AG09319 (cell line): ENCODE results near the gene DNAJC11.

ENCODE experiments used
- DNase-seq: peaks from one replicate; pipeline ENCODE4 v3.0.0-alpha.2; 2010; ENCODE audit warnings: low read depth; ENCODE audit errors: extremely low read depth
- CTCF ChIP-seq: IDR thresholded peaks from 2 replicates; pipeline ENCODE4 v1.5.1; 2011; ENCODE audit warnings: low read depth, mild to moderate bottlenecking, inconsistent platforms, low read length, moderate library complexity

DNAJC11 gene

DNA sequence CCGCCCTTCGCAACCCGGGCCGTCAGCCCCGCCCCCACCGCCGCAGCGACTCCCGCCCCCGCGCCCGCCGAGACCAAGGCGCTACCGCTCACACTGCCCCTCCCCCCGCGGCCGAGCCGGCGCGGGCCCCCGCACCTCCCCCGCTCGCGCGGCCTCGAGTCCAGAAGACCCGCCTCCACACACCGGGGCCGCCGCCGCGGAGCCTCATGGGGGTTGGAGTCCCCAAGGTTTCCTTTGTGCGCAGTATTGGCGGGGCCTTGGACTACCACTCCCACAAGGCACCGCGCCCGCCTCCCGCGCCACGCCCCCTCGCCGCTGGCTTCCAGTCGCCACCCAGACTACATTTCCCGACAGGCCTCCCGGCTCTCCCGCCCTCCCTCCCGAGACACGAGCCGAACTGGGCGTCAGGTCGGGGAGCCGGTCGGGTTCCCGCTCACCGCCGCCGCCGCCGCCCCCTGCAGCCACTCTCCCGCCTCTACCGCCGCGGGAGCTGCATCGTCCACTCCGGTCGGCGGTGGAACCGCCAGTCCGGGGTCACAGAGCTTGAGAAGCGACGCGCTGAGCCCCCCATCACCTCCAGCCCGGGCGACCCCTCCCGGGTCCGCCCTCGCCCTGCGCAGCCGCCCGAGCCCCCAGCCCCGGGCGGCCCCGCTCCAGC lies 88.1 kb downstream of the DNAJC11 start, which contains the start of gene PHF13:
Gene PHF13 (plus strand): TSS at position 371 of the 658 bp plus-strand sequence. CDS start 336 bp downstream, outside the sequence.
- peak; percentile 98 for DNase-seq
- TF ChIP-seq CTCF = no peak

DNA sequence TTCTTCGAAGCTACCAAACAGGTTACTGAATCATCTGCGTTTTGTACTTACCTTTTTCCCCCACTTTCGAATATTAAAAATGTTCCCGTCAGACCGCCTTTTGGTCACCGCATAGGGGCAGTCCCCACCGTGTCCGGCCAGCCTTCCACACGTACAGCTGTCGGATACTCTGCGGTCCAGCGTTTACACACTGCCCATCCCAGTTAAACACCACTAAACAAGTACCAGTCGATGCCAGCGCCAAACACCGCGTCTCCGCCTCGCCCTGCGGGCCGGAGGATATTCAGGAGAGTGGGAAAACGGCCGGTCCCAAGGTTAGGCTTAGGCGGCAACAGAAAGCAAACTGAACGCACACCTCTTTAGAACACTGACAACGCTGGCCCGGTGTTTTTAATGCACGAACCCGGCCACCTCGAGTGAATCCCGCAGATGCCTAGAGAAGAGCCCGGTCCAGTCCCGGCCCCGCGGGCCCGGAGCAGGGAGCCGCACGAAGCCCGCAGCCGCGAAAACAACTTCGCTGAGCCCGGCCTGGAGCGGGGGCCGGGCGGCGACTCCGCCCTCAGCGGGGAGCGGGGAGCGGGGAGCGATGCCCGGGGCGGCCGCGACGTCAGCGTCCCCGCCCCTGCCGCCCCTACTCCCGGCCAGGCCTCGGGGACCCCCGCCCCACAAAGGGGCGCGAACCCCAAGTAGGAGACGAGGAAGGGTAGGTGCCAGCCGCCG lies 88.8 kb downstream of the DNAJC11 start:
- no peak for TF ChIP-seq CTCF
- no peak for DNase-seq

DNA sequence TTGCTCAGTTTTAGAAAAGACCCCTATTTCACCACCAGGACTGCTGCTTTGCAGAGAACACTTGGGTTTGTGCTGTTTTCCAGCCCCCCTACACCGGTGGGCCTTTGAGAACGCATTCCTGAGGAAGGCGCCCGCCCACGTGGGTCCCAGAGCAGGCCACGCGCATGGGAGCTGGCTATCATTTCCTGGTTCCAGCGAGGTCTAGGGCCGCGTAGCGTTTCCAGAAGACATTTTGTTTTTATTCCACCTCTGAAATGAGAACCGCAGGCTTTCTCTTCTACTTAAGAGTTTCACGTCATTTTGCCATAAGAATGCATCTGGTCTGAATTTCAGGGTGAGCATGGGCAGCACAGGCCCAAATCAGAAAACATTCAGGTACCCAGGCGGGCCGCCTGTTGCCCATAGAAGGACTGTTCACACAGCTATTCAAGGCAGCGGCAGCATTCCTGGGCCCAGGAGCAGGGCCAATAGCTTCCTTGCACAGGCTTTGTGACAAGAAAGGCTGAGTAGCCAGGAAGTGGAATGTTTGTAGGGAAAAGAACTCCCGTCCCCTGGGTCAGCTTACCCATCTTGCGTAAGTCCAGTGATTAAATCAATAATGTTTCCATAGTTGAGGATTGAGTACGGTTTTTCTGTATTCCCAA lies 97.6 kb downstream of the DNAJC11 start:
- TF ChIP-seq CTCF = no peak
- DNase-seq = peak; percentile 79

DNA sequence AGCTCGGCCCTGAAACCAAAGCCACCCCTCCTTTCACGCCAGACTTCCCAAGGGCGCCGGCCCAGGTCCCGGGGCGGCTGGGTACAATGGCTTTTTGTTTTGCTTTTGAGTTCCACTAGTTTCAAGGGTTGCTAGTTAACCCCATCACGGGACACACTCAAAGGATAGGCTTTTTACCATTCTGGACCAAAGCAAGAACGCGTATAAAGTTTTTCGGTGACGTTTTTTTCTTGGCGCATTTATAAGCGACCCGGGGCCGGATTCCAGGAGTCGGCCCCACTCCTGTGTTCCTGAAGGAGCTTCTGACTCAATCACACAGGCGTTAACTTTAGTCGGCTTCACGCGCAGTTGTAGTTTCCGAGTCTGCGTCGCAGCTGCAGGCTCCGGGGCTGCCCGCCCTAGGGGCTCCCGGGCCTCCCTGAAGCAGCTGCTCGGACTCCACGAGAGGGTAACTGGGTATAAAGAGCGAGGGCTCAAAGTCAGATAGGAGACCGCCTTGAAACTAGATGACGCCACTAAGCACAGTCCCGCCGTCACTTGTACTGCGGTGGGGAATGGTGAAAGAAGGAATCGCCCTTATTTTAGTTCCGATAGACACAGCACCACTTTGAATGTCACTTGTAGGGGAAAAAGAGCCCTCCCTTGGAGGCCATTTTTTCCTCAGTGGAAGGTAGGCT lies 98.2 kb downstream of the DNAJC11 start:
- DNase-seq = no peak
- no peak for TF ChIP-seq CTCF

GRCh38 chr1:6602669-6603237 lies 98.9 kb downstream of the DNAJC11 start, which contains the start of gene KLHL21:
Gene KLHL21, minus strand, starts transcription at chr1:6602869. Its CDS starts 52 bp downstream, at chr1:6602817.
- DNase-seq = peak; percentile 73
- no peak for TF ChIP-seq CTCF

DNA sequence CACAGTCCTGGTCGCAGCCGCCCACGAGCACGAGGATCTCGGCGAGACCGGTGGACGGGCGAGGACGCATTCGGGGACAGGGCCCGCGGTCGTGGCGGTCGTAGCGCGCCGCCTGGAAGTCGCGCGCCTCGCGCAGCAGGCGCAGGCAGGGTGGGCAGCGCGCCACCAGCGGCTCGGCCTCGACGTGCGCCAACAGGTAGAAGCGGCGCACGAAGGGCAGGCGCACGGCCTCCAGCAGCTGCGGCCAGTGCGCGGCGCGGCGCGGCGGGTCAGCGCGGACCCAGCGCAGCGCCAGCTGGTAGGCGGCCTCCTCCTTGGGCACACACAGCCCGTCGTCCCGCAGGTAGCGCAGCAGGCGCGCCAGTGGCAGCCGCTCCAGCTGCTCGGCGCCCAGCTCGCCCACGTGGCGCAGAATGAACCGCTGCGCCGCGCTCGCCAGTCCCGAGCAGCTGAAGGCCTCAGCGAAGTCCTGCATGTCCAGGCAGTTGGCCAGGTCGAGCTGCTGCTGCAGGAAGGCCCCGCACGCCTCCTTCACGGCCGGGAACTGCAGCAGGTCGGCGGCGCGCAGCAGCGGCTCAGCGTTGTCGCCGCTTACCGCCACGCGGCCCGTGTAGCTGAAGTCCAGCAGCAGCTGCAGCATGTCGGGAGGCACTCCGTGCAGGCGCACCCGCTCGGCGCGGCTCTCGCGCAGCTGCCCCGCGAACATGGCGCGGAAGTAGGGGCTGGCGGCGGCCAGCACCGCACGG lies 99.5 kb downstream of the DNAJC11 start:
- DNase-seq = no peak
- no peak for TF ChIP-seq CTCF
